B cell (primary cell): ENCODE data around the gene TRAF4. TPM values are rescaled to one million over a fixed set of nuclear protein-coding genes. Genes with fewer than 3 reads are reported as not detected.
A peak's percentile ranks its signal among the peaks of the same experiment; 100 is the strongest.
"Not testable (repeated sequence)": the region's sequence is repeated elsewhere in the genome, so short reads cannot be mapped to it uniquely, and the experiment has no call there.

Source experiments
- ATAC-seq: fragments of 200-7000 bp; cut with Tn5 transposase; one replicate; pipeline ENCODE4 v1.10.0; 2021; ENCODE audit warnings: low read depth, mild to moderate bottlenecking, moderate number of reproducible peaks, moderate library complexity
- CTCF ChIA-PET: fragments of 350-600 bp; sonication (Branson Sonifier 250); formaldehyde crosslinking; loops from one replicate; lab custom pipeline; 2021; ENCODE audit warnings: antibody characterized with exemption, inconsistent platforms; lab: Charles Lee
- POLR2A ChIA-PET: fragments of 350-600 bp; sonication (Branson Sonifier 250); formaldehyde crosslinking; loops from one replicate; lab custom pipeline; 2021; ENCODE audit warnings: antibody characterized with exemption; lab: Charles Lee
- DNase-seq: peaks from one replicate; pipeline ENCODE4 v3.0.0; 2013
- H2AFZ ChIP-seq: 2 replicates; pipeline ENCODE4 v1.6.1; 2012; ENCODE audit warnings: mild to moderate bottlenecking, low read depth, low read length; ENCODE audit not compliant: insufficient read depth, poor library complexity, severe bottlenecking
- H3K27ac ChIP-seq, 2 donors: 1 replicate in 1 of 2; 2 replicates in 1 of 2; pipeline ENCODE4 v1.5.1; 2012 to 2013; ENCODE audit warnings: low read length in 2 of 2, mild to moderate bottlenecking in 2 of 2, moderate library complexity in 1 of 2
- H3K27me3 ChIP-seq, 4 experiments: fragments of 200-600 bp in 1 of 4; sonication (generic) in 1 of 4; replicated peaks in 1 of 4; 1 replicate in 2 of 4; 2 replicates in 2 of 4; pipeline versions ENCODE4 v1.6.1 to v1.7.0; 2013 to 2016; ENCODE audit warnings: low read length in 3 of 4, mild to moderate bottlenecking in 2 of 4, mixed read lengths in 1 of 4, moderate library complexity in 1 of 4; ENCODE audit not compliant: insufficient read depth in 4 of 4, control insufficient read depth in 3 of 4; ENCODE audit errors: control extremely low read depth in 1 of 4
- H3K36me3 ChIP-seq, 2 experiments: replicated peaks in 1 of 2; 1 replicate in 1 of 2; 2 replicates in 1 of 2; pipeline versions ENCODE4 v1.6.1 to v1.7.1; 2013; ENCODE audit warnings: low read length in 1 of 2; ENCODE audit not compliant: insufficient read depth in 2 of 2, control insufficient read depth in 1 of 2; ENCODE audit errors: control extremely low read depth in 1 of 2, extremely low read depth in 1 of 2
- H3K4me1 ChIP-seq, 2 donors: fragments of 200-600 bp in 1 of 2; sonication (generic) in 1 of 2; 1 replicate in 1 of 2; 2 replicates in 1 of 2; pipeline versions ENCODE4 v1.5.1 to v1.6.1; 2013 to 2017; ENCODE audit warnings: low read length in 2 of 2; ENCODE audit not compliant: control insufficient read depth in 2 of 2, insufficient read depth in 2 of 2
- H3K4me2 ChIP-seq: replicated peaks from 2 replicates; pipeline ENCODE3; 2012; ENCODE audit warnings: mild to moderate bottlenecking, low read depth, low read length; ENCODE audit not compliant: poor library complexity, severe bottlenecking
- H3K4me3 ChIP-seq, 5 experiments: fragments of 200-600 bp in 1 of 5; sonication (generic) in 1 of 5; 1 replicate in 3 of 5; 2 replicates in 2 of 5; pipeline versions ENCODE4 v1.5.1 to v1.7.0; 2011 to 2016; ENCODE audit warnings: low read length in 4 of 5, mild to moderate bottlenecking in 4 of 5, low read depth in 2 of 5, control low read depth in 1 of 5, moderate library complexity in 1 of 5; ENCODE audit not compliant: insufficient read depth in 1 of 5; ENCODE audit errors: control extremely low read depth in 1 of 5, extremely low read depth in 1 of 5
- H3K79me2 ChIP-seq: fragments of 200-600 bp; sonication (generic); one replicate; pipeline ENCODE4 v1.6.0; 2016; ENCODE audit warnings: low read length; ENCODE audit not compliant: control insufficient read depth, insufficient read depth
- H3K9ac ChIP-seq: fragments of 200-600 bp; sonication (generic); 2 replicates; pipeline ENCODE4 v1.6.1; 2017; ENCODE audit warnings: mild to moderate bottlenecking, low read length, moderate library complexity
- H3K9me3 ChIP-seq, 3 donors: one replicate each; pipeline versions ENCODE4 v1.6.1 to v1.7.1; 2013; ENCODE audit warnings: low read length in 2 of 3; ENCODE audit not compliant: control insufficient read depth in 2 of 3, insufficient read depth in 1 of 3; ENCODE audit errors: control extremely low read depth in 1 of 3
- H4K20me1 ChIP-seq: 2 replicates; pipeline ENCODE4 v1.6.0; 2012; ENCODE audit warnings: mild to moderate bottlenecking, low read length; ENCODE audit not compliant: insufficient read depth, control insufficient read depth, poor library complexity, severe bottlenecking
- H3K27ac Mint-ChIP-seq: one replicate; pipeline ENCODE4 v1.8.0; 2021; ENCODE audit warnings: mixed read lengths
- H3K27me3 Mint-ChIP-seq: one replicate; pipeline ENCODE4 v1.8.0; 2021; ENCODE audit warnings: mixed read lengths
- H3K4me1 Mint-ChIP-seq: one replicate; pipeline ENCODE4 v1.8.0; 2021; ENCODE audit warnings: mixed read lengths
- H3K4me3 Mint-ChIP-seq: one replicate; pipeline ENCODE4 v1.8.0; 2021; ENCODE audit warnings: mixed read lengths
- H3K9me3 Mint-ChIP-seq: one replicate; pipeline ENCODE4 v1.8.0; 2022; ENCODE audit warnings: mixed read lengths; ENCODE audit not compliant: insufficient read depth
- CTCF ChIP-seq: fragments of 200-600 bp; IDR thresholded peaks from one replicate; pipeline ENCODE4 v1.8.0; 2022; ENCODE audit warnings: antibody characterized with exemption, mild to moderate bottlenecking
- EZH2 ChIP-seq: IDR thresholded peaks from 2 replicates; pipeline ENCODE4 v1.6.1; 2012; ENCODE audit warnings: borderline replicate concordance, low read depth, mild to moderate bottlenecking, moderate library complexity, low read length; ENCODE audit not compliant: insufficient read depth, poor library complexity, severe bottlenecking
- WGBS: methylation state at CpG from one replicate; pipeline ENCODE4 v1.1.5; 2013; ENCODE audit warnings: missing lambda C conversion rate; ENCODE audit not compliant: insufficient coverage; 5-methylcytosine and 5-hydroxymethylcytosine counted together
- intact Hi-C: fragments of 100-400 bp; cut with micrococcal nuclease; formaldehyde crosslinking; loops from one replicate; pipeline ENCODE4 v1.10.0; 2022
- polyA plus RNA-seq: library from polyadenylated mRNA; depleted of rRNA; stranded (reverse); fragments of >200 nt; gene quantifications from 2 replicates; pipeline ENCODE4 v1.2.3, GENCODE V29; 2012
- total RNA-seq, 2 donors: library from RNA; stranded (reverse); fragments of 120-200 nt in 1 of 2; gene quantifications; 1 replicate in 1 of 2; 2 replicates in 1 of 2; pipeline versions ENCODE4 v1.2.3 to v1.2.4, GENCODE V29; 2013 to 2022

TRAF4 gene
- total and polyA plus RNA-seq, 2 donors (not counting 1 experiment from before 2014, with no cell fraction given), result 226 to 683 TPM

- H3K27ac ChIP-seq, result peak overlapping the region in 1 of 2 donors; percentile 8
- Mint-ChIP-seq H3K27me3 (no peaks in the 10 kb centered on the region), H3K4me1 (peaks cover 80% of the 10 kb centered on the region), H3K9me3 (no peaks in the 10 kb centered on the region), H3K4me3 (peak overlapping the region; percentile 19), H3K27ac (peak overlapping the region; percentile 70)
- no peak for DNase-seq
- peaks cover 56% of the 10 kb centered on the region for H4K20me1 ChIP-seq
- H3K4me2 ChIP-seq, result no peak overlapping the region
- no peak for ATAC-seq
- CTCF ChIA-PET, result interaction anchor here (0.7 to 15.9 kb wide), 2 partner anchors 23 to 175 kb away, joined by 3 to 1020 read pairs; partner anchors contain the start of gene TRAF4
- H3K4me1 ChIP-seq, result peaks cover 48 to 71% of the 10 kb centered on the region in 2 donors
- no peak overlapping the region for H3K4me3 ChIP-seq
- no peaks in the 10 kb centered on the region for H3K27me3 ChIP-seq
- peaks cover 0 to 39% of the 10 kb centered on the region in 2 experiments for H3K36me3 ChIP-seq
- H3K9me3 ChIP-seq, result no peaks in the 10 kb centered on the region
- peaks cover 27% of the 10 kb centered on the region for H3K79me2 ChIP-seq
- TF ChIP-seq CTCF, result no peak
- no peak for TF ChIP-seq EZH2
- H2AFZ ChIP-seq, result no peak overlapping the region
- WGBS, result 82% methylated on average over 4 of the region's 6 CpGs
- POLR2A ChIA-PET, result interaction anchor here (13.3 kb wide), 1 partner anchor 22 kb away, joined by 511 read pairs; the partner anchor contains the start of gene TRAF4
- H3K9ac ChIP-seq, result no peak overlapping the region
- intact Hi-C loops, result no loop called here
These were observed 20.5 kb upstream of the TRAF4 start for GRCh38 chr17:28723159-28723835.

GRCh38 chr17:28723836-28724499, 19.8 kb upstream of the TRAF4 start:
- Mint-ChIP-seq H3K4me3 (peak overlapping the region; percentile 89), H3K27ac (peak overlapping the region; percentile 86), H3K4me1 (peaks cover 80% of the 10 kb centered on the region)
- H3K9me3 Mint-ChIP-seq, intact Hi-C loops, H3K4me3 ChIP-seq, H3K4me2 ChIP-seq, H3K27me3 ChIP-seq, ATAC-seq, H3K27me3 Mint-ChIP-seq, H3K9me3 ChIP-seq, DNase-seq, H2AFZ ChIP-seq, H3K9ac ChIP-seq: not testable (repeated sequence)
- H4K20me1 ChIP-seq, result peaks cover 56% of the 10 kb centered on the region
- WGBS, result 84% methylated on average over 2 of the region's 4 CpGs
- peaks cover 44 to 68% of the 10 kb centered on the region in 2 donors for H3K4me1 ChIP-seq
- H3K79me2 ChIP-seq, result peaks cover 27% of the 10 kb centered on the region
- POLR2A ChIA-PET, result interaction anchor here (1.2 to 13.3 kb wide), 2 partner anchors 21 to 226 kb away, joined by 11 to 511 read pairs; partner anchors contain the start of gene TRAF4
- CTCF ChIA-PET, result interaction anchor here (0.7 to 15.9 kb wide), 3 partner anchors 22 to 174 kb away, joined by 3 to 1020 read pairs (median 3); partner anchors contain the start of gene TRAF4
- peak overlapping the region in 1 of 2 donors; percentile 45 for H3K27ac ChIP-seq
- peaks cover 0 to 39% of the 10 kb centered on the region in 2 experiments for H3K36me3 ChIP-seq
